GM10248 (cell line): ENCODE results near the gene PRKAR1B.

ENCODE experiments used
- CTCF ChIA-PET: fragments of 300-600 bp; sonication (Branson Sonifier 250); formaldehyde crosslinking; extraction: SDS; loops from one replicate; lab custom pipeline; 2021; ENCODE audit warnings: antibody characterized with exemption; lab: Yijun Ruan, JAX
- POLR2A ChIA-PET: fragments of 350-650 bp; sonication (Branson Sonifier 250); formaldehyde crosslinking; extraction: SDS; loops from one replicate; lab custom pipeline; 2020; ENCODE audit warnings: antibody characterized with exemption; lab: Yijun Ruan, JAX
- DNase-seq: peaks from one replicate; pipeline ENCODE4 v3.0.0; 2012; ENCODE audit errors: extremely low spot score
- TF ChIP-seq, protein P1 (sequence below): IDR thresholded peaks from 2 replicates; pipeline ENCODE4 v1.5.1; 2012; ENCODE audit warnings: mild to moderate bottlenecking, low read depth; ENCODE audit errors: extremely low read depth, missing control alignments, control extremely low read depth

Gene PRKAR1B

GRCh38 chr7:591856-592628 is 135.0 kb downstream of the PRKAR1B start:
- DNase-seq: no peak
- TF ChIP-seq, protein P1, sequence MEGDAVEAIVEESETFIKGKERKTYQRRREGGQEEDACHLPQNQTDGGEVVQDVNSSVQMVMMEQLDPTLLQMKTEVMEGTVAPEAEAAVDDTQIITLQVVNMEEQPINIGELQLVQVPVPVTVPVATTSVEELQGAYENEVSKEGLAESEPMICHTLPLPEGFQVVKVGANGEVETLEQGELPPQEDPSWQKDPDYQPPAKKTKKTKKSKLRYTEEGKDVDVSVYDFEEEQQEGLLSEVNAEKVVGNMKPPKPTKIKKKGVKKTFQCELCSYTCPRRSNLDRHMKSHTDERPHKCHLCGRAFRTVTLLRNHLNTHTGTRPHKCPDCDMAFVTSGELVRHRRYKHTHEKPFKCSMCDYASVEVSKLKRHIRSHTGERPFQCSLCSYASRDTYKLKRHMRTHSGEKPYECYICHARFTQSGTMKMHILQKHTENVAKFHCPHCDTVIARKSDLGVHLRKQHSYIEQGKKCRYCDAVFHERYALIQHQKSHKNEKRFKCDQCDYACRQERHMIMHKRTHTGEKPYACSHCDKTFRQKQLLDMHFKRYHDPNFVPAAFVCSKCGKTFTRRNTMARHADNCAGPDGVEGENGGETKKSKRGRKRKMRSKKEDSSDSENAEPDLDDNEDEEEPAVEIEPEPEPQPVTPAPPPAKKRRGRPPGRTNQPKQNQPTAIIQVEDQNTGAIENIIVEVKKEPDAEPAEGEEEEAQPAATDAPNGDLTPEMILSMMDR: no peak
- ChIA-PET CTCF (no interaction called here), POLR2A (no interaction called here)

DNA sequence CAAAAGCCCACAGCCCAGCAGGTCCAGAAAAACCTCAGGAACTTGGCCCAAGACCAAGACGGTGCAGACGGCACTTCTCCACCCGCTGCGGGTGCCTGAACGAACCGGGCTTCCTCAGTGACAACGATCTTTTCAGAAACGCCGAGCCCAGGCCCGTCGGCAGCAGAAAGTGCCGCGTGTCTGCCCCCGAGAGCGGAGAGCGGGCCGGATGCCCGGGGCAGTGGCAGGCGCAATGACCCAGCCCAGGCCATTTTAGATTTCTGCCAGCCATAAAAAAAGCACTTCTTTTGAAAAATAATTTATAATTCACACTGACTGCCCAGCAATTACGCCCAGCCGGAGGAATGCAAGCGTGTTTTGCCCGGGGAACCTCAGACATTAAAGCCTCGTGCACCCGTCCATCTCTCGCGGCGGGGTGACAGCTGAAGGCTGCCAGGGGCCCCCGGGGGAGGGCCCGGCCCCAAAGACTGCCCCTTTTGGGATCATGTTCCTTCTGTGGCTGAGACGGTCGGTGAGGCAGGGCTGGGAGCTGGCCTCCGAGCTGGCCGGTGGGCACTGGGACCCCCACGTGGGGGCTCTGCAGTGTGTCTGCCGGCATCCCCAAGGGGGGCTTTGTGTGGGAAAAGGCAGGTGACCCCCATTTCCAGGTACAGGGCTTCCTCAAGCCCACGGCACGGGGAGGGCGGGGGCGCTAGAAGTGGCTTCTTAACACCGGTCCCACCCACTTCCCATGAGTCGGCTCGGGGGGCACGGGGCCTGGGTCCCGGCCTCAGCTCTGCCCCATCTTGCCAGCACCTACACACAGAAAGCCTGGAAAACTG is 136.1 kb downstream of the PRKAR1B start:
- TF ChIP-seq, protein P1: no peak
- ChIA-PET POLR2A (no interaction called here), CTCF (interaction anchor here (1.0 kb wide), 1 partner anchor 9 kb away, joined by 3 read pairs; no protein-coding TSS in a partner anchor)
- DNase-seq: no peak

DNA sequence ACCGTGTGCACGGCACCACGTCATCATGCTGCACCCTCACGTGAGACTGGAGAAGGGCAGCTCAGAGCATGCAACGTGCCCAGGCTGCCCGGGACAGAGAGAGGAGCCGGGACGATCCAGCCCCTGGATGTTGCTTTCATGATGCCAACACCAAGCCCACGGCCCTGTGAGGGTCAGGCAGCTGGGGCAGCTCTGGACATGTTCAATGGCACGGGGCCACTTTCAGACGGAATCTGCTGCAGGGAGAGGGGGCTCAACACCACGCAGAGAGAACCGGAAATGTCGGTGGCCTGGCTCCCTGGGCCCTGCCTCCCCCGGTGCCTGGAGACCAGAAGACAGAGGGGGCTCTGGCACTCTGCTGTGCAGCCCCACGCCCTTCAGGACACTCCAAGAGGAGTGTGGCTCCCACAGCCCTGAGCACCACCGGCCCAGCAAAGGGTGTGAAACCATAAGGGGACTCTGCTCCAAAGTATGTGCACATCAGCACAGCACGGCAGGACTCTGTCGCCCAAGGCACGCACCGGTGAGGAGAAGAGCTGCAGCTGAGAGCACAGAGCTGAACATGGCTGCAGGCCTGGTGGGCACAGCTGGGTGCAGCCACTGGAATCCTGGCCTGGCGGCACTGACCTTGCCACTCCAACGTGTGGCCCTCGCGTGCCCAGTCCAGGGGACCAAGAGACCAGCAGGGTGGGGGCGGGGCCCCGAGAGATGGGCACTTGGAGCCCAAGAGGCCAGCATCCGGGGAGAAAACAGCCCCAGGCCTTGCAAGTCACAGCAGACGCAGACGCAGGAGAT is 137.1 kb downstream of the PRKAR1B start:
- TF ChIP-seq, protein P1: no peak
- ChIA-PET CTCF (interaction anchor here (1.0 kb wide), 1 partner anchor 10 kb away, joined by 3 read pairs; no protein-coding TSS in a partner anchor), POLR2A (no interaction called here)
- no peak for DNase-seq

DNA sequence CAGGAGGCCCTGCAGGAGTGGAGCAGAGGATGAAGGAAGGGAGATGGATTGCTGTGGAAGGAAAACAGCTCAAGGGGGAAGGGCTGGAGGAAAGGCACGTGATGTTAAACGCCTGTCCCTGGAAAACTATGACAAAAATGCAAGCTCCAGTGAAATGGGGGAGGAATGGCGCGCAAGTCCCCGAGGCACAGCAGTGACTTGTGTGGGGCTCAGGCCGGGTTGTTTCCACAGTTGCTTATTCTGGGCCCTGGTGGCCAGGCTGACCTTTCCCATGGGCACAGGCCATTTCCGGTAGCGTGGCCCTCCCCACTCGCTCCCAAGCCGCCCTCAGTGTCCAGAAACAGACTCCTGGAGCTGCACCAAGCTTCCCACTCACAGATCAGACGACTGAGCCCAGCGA is 139.3 kb downstream of the PRKAR1B start:
- POLR2A ChIA-PET: no interaction called here
- TF ChIP-seq, protein P1: no peak
- DNase-seq: no peak
- CTCF ChIA-PET: no interaction called here

DNA sequence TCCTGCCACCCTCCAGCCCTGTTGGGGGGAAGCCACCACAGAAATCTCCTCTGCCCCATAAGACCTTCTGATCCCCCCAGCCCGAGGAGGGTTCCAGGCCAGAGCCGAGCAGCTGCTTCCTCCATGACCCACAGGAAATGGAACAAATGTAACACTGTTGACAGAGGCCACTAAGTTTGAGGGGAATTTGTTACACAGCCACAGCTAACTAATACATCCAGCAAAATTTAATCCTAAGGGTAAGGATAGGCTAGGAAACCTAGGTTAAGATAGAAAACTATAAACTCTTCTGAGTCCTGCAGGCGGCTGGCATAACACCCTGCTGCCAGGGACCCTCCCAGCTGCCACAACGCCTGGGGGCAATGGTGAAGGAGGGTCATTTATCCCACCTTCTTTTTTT is 140.6 kb downstream of the PRKAR1B start:
- ChIA-PET POLR2A (no interaction called here), CTCF (no interaction called here)
- no peak for DNase-seq
- TF ChIP-seq, protein P1: no peak

- POLR2A ChIA-PET: no interaction called here
- CTCF ChIA-PET: no interaction called here
- no peak for DNase-seq
- TF ChIP-seq, protein P1: no peak
Measured at GRCh38 chr7:585873-586272, 141.2 kb downstream of the PRKAR1B start.
